ENCODE results near the gene MUTYH. TPM values are rescaled to one million over a fixed set of nuclear protein-coding genes. Genes with fewer than 3 reads are reported as not detected.
"Not testable (repeated sequence)": the region's sequence is repeated elsewhere in the genome, so short reads cannot be mapped to it uniquely, and the experiment has no call there.

MUTYH gene
- polyA plus RNA-seq (ENCODE audit: insufficient read length in 4 of 4): 10 to 100 TPM; 18.5 to 40.8 (median 27.3) TPM

GRCh38 chr1:45339789-45340558 lies at the start of gene MUTYH, which contains the start of gene TOE1:
TSS of gene MUTYH (minus strand) at chr1:45340440. CDS start at chr1:45334505, 5,935 bp downstream.
TSS of gene TOE1 (plus strand) at chr1:45340170. CDS start at chr1:45340253, 83 bp downstream.
- peak; percentile 73 to 77 (median 76) for DNase-seq (ENCODE audit: low read depth in 4 of 4, low spot score in 3 of 4)

- DNase-seq (ENCODE audit: low read depth in 4 of 4, low spot score in 3 of 4): no peak
Observed at GRCh38 chr1:45386219-45386618, 46.0 kb upstream of the MUTYH start.

GRCh38 chr1:45385302-45385701 lies 45.1 kb upstream of the MUTYH start:
- DNase-seq (ENCODE audit: low read depth in 4 of 4, low spot score in 3 of 4): no peak

GRCh38 chr1:45384213-45384612 lies 44.0 kb upstream of the MUTYH start:
- not testable (repeated sequence) for DNase-seq (ENCODE audit: low read depth in 4 of 4, low spot score in 3 of 4)

GRCh38 chr1:45383191-45383590 lies 43.0 kb upstream of the MUTYH start:
- DNase-seq (ENCODE audit: low read depth in 4 of 4, low spot score in 3 of 4): no peak

- DNase-seq (ENCODE audit: low read depth in 4 of 4, low spot score in 3 of 4): no peak
Observed at GRCh38 chr1:45381243-45381642, 41.0 kb upstream of the MUTYH start.

GRCh38 chr1:45380730-45381129 lies 40.5 kb upstream of the MUTYH start:
- no peak for DNase-seq (ENCODE audit: low read depth in 4 of 4, low spot score in 3 of 4)

GRCh38 chr1:45380125-45380524 lies 39.9 kb upstream of the MUTYH start:
- no peak for DNase-seq (ENCODE audit: low read depth in 4 of 4, low spot score in 3 of 4)

- DNase-seq (ENCODE audit: low read depth in 4 of 4, low spot score in 3 of 4): no peak
Observed at GRCh38 chr1:45379524-45379923, 39.3 kb upstream of the MUTYH start.

GRCh38 chr1:45378184-45378583 lies 37.9 kb upstream of the MUTYH start:
- DNase-seq (ENCODE audit: low read depth in 4 of 4, low spot score in 3 of 4): no peak

- no peak for DNase-seq (ENCODE audit: low read depth in 4 of 4, low spot score in 3 of 4)
Observed at GRCh38 chr1:45375104-45376090, 35.2 kb upstream of the MUTYH start.

- DNase-seq (ENCODE audit: low read depth in 4 of 4, low spot score in 3 of 4): no peak
Observed at GRCh38 chr1:45373573-45373972, 33.3 kb upstream of the MUTYH start.

GRCh38 chr1:45370575-45370974 lies 30.3 kb upstream of the MUTYH start:
- DNase-seq (ENCODE audit: low read depth in 4 of 4, low spot score in 3 of 4): no peak

- DNase-seq (ENCODE audit: low read depth in 4 of 4, low spot score in 3 of 4): no peak
Observed at GRCh38 chr1:45365051-45365450, 24.8 kb upstream of the MUTYH start.

- no peak for DNase-seq (ENCODE audit: low read depth in 4 of 4, low spot score in 3 of 4)
Observed at GRCh38 chr1:45364294-45364693, 24.1 kb upstream of the MUTYH start.

- DNase-seq (ENCODE audit: low read depth in 4 of 4, low spot score in 3 of 4): not testable (repeated sequence)
Observed at GRCh38 chr1:45360981-45361380, 20.7 kb upstream of the MUTYH start.

- peak in 3 of 4 donors; percentile 29 to 39 (median 36) for DNase-seq (ENCODE audit: low read depth in 4 of 4, low spot score in 3 of 4)
Observed at GRCh38 chr1:45359882-45360513, 19.8 kb upstream of the MUTYH start.

- no peak for DNase-seq (ENCODE audit: low read depth in 4 of 4, low spot score in 3 of 4)
Observed at GRCh38 chr1:45356186-45356585, 15.9 kb upstream of the MUTYH start.

GRCh38 chr1:45355683-45356082 lies 15.4 kb upstream of the MUTYH start:
- no peak for DNase-seq (ENCODE audit: low read depth in 4 of 4, low spot score in 3 of 4)

GRCh38 chr1:45354838-45355237 lies 14.6 kb upstream of the MUTYH start:
- DNase-seq (ENCODE audit: low read depth in 4 of 4, low spot score in 3 of 4): no peak

- DNase-seq (ENCODE audit: low read depth in 4 of 4, low spot score in 3 of 4): no peak
Observed at GRCh38 chr1:45353685-45354084, 13.4 kb upstream of the MUTYH start.

All from left renal pelvis (tissue), 4 donors.